ENCODE results near the gene HMGCL.

Gene HMGCL

GRCh38 chr1:23807453-23807852 lies 17.8 kb downstream of the HMGCL start:
- Histone ChIP-seq H2AFZ (ENCODE audit: low read length) (no peak overlapping the region), H3K9ac (ENCODE audit: low read length) (no peak overlapping the region), H3F3A (ENCODE audit: insufficient read depth, low read length) (no peaks in the 10 kb centered on the region), H4K20me1 (ENCODE audit: insufficient read depth, low read length) (no peaks in the 10 kb centered on the region), H3K36me3 (ENCODE audit: insufficient read depth, low read length) (peaks cover 4% of the 10 kb centered on the region; the same call in 1 of the 2 replicates), H3K4me1 (ENCODE audit: insufficient read depth, low read length, severe bottlenecking) (peaks cover 13% of the 10 kb centered on the region), H3K9me3 (ENCODE audit: low read length) (no peaks in the 10 kb centered on the region), H3K79me2 (ENCODE audit: insufficient read depth, low read length) (no peaks in the 10 kb centered on the region), H3K27ac (ENCODE audit: low read depth, low read length, poor library complexity, severe bottlenecking) (no peak overlapping the region), H3K4me2 (ENCODE audit: low read length) (no peak overlapping the region), H3K9me2 (ENCODE audit: low read depth, low read length) (no peaks in the 10 kb centered on the region), H3K4me3 (ENCODE audit: low read depth, low read length, poor library complexity, severe bottlenecking) (no peak overlapping the region), H3K27me3 (ENCODE audit: insufficient read depth, low read length) (no peaks in the 10 kb centered on the region)
- TF ChIP-seq CTCF (IDR thresholded peaks at IDR 0.05; ENCODE audit: low read length) (no peak), EZH2 (IDR thresholded peaks at IDR 0.05; ENCODE audit: borderline replicate concordance, low read length) (no peak)

GRCh38 chr1:23806280-23806679 lies 18.9 kb downstream of the HMGCL start:
- peaks cover 18% of the 10 kb centered on the region for H3K4me1 ChIP-seq (ENCODE audit: insufficient read depth, low read length, severe bottlenecking)
- H3F3A ChIP-seq (ENCODE audit: insufficient read depth, low read length) = no peaks in the 10 kb centered on the region
- no peak overlapping the region for H3K9ac ChIP-seq (ENCODE audit: low read length)
- H3K79me2 ChIP-seq (ENCODE audit: insufficient read depth, low read length) = no peaks in the 10 kb centered on the region
- H4K20me1 ChIP-seq (ENCODE audit: insufficient read depth, low read length) = no peaks in the 10 kb centered on the region
- no peaks in the 10 kb centered on the region for H3K9me2 ChIP-seq (ENCODE audit: low read depth, low read length)
- no peak overlapping the region for H3K4me2 ChIP-seq (ENCODE audit: low read length)
- H3K4me3 ChIP-seq (ENCODE audit: low read depth, low read length, poor library complexity, severe bottlenecking) = no peak overlapping the region
- TF ChIP-seq EZH2 (IDR thresholded peaks at IDR 0.05; ENCODE audit: borderline replicate concordance, low read length) (no peak), CTCF (IDR thresholded peaks at IDR 0.05; ENCODE audit: low read length) (no peak)
- H3K27ac ChIP-seq (ENCODE audit: low read depth, low read length, poor library complexity, severe bottlenecking) = no peak overlapping the region
- no peak overlapping the region for H2AFZ ChIP-seq (ENCODE audit: low read length)
- no peaks in the 10 kb centered on the region for H3K9me3 ChIP-seq (ENCODE audit: low read length)
- peaks cover 4% of the 10 kb centered on the region; the same call in 1 of the 2 replicates for H3K36me3 ChIP-seq (ENCODE audit: insufficient read depth, low read length)
- H3K27me3 ChIP-seq (ENCODE audit: insufficient read depth, low read length) = no peaks in the 10 kb centered on the region

- TF ChIP-seq CTCF (IDR thresholded peaks at IDR 0.05; ENCODE audit: low read length) (no peak), EZH2 (IDR thresholded peaks at IDR 0.05; ENCODE audit: borderline replicate concordance, low read length) (no peak)
- Histone ChIP-seq H3K9me2 (ENCODE audit: low read depth, low read length) (no peaks in the 10 kb centered on the region), H3K27me3 (ENCODE audit: insufficient read depth, low read length) (no peaks in the 10 kb centered on the region), H3K79me2 (ENCODE audit: insufficient read depth, low read length) (no peaks in the 10 kb centered on the region), H3F3A (ENCODE audit: insufficient read depth, low read length) (no peaks in the 10 kb centered on the region), H2AFZ (ENCODE audit: low read length) (no peak overlapping the region), H3K27ac (ENCODE audit: low read depth, low read length, poor library complexity, severe bottlenecking) (no peak overlapping the region), H3K4me3 (ENCODE audit: low read depth, low read length, poor library complexity, severe bottlenecking) (no peak overlapping the region), H3K4me2 (ENCODE audit: low read length) (no peak overlapping the region), H3K9ac (ENCODE audit: low read length) (no peak overlapping the region), H3K4me1 (ENCODE audit: insufficient read depth, low read length, severe bottlenecking) (peaks cover 11% of the 10 kb centered on the region), H3K36me3 (ENCODE audit: insufficient read depth, low read length) (peaks cover 4% of the 10 kb centered on the region; the same call in 1 of the 2 replicates), H3K9me3 (ENCODE audit: low read length) (no peaks in the 10 kb centered on the region), H4K20me1 (ENCODE audit: insufficient read depth, low read length) (no peaks in the 10 kb centered on the region)
Measured at GRCh38 chr1:23805025-23805424, 20.2 kb downstream of the HMGCL start.
